IPS-18c (cell line): ENCODE measurements around the gene WNT3.
"Not testable (repeated sequence)": the region's sequence is repeated elsewhere in the genome, so short reads cannot be mapped to it uniquely, and the experiment has no call there.

Experiments used
- H3K4me3 ChIP-seq: 2 replicates; pipeline ENCODE4 v1.7.0; 2013; ENCODE audit warnings: low read depth, mild to moderate bottlenecking, low read length, moderate library complexity; ENCODE audit not compliant: insufficient read depth
- H3K9me3 ChIP-seq: one replicate; pipeline ENCODE4 v1.6.1; 2013; ENCODE audit warnings: mild to moderate bottlenecking, low read length, moderate library complexity; ENCODE audit not compliant: control insufficient read depth, insufficient read depth

The WNT3 gene

DNA sequence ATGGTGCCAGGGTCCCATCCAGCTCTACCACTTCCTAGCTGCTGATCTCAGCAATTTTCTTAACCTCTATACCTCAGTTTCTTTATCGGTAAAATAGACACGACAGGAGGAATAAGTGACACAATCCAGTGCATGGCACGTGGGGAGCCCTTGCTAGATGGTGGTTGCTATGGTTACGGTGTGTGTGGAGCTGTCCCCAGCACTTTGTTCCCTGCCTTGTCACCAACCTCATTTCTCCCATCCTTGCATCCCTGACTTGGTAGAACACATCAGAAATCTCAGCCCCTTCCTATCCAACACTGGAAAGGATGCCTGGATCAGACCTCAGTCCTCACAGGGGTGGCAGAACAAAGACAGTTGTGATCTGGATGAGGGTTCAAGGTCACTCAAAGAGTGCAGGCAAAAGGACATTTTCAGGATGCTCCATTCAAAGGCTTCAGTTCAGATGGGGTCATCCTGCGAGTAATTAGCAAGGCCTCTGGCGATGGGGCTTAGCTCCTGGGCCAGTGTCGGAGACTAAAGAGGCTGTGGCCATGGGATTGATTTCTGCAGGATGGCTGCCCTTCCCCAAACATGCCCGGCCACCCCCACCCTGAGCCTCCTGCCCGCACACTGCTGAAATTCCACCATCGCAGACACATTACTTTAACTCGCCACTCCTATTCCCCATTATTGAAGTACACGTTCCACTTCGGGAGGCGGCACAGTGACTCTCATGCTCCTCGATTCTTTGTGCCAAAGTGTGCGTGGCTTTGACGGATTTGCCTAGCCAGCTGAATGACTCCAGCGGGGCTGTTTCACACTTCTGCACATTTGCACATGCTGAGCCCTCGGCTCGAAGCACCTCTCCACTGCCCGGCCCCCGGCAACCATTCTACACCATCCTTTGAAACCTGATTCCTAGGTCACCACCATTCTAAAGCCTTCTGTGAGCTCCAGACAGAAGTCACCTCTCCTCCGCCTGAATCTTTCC is 40.3 kb downstream of the WNT3 start:
- Histone ChIP-seq H3K4me3 (no peak overlapping the region), H3K9me3 (no peaks in the 10 kb centered on the region)

DNA sequence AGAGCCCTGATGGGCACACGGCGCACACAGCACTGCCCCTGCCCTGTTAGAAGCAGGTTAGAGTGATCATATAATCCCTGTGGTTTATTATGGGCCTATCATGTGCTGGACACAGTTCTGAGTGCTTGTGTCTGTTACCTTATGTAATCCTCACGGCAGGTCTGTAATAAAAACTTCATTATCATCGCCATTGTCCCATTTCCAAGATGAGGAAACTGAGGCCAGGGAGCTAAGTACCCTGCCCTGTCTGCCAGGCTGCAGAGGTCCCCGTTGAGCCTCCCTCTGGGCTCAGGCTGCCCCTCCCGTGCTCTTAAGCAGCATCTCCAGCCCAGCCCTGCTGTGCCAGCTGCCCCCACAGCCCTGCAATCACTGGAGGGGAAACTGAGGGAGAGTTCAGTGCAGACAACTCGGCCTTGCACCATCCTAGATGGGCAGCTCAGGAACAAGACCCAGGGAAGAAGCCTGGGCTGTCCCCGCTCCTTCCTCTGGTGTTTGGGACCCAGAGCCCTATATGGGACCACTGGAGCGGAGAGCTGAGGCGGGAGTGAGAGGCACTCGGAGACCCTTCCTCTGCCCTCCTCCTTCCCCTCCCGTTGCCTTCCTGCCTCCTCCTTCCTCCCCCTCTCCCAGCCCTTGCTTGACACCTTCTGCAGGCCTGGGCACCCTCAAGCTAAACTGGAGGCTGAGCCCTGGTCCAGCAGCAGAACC is 42.0 kb downstream of the WNT3 start:
- Histone ChIP-seq H3K4me3 (no peak overlapping the region), H3K9me3 (no peaks in the 10 kb centered on the region)

- Histone ChIP-seq H3K9me3 (no peaks in the 10 kb centered on the region), H3K4me3 (no peak overlapping the region)
These were observed 44.3 kb downstream of the WNT3 start for GRCh38 chr17:46774108-46774737.

DNA sequence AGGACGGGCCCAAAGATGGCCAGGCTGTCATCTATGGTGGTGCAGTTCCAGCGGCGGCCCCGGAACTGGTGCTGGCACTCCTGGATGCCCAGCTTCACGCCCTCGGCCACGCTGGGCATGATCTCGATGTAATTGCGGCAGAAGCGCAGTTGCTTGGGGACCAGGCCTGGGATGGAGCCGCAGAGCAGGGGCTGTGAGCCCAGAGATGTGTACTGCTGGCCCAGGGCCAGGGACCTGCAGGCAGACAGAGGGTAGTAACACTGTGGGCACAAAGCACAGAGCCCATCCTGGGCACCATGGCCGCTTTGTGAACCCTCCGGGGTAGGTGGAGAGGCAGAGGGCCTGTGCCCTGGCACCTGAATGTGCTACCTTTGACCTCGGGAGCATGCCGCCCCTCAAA is 44.8 kb downstream of the WNT3 start:
- Histone ChIP-seq H3K9me3 (no peaks in the 10 kb centered on the region), H3K4me3 (no peak overlapping the region)

GRCh38 chr17:46773221-46773605 is 45.3 kb downstream of the WNT3 start:
- Histone ChIP-seq H3K9me3 (no peaks in the 10 kb centered on the region), H3K4me3 (no peak overlapping the region)

GRCh38 chr17:46772475-46773220 is 45.8 kb downstream of the WNT3 start:
- Histone ChIP-seq H3K9me3 (no peaks in the 10 kb centered on the region), H3K4me3 (peak overlapping the region; percentile 58; the same call in 1 of the 2 replicates)

- Histone ChIP-seq H3K9me3 (no peaks in the 10 kb centered on the region), H3K4me3 (peak overlapping the region; percentile 58)
These were observed 46.7 kb downstream of the WNT3 start for GRCh38 chr17:46771561-46772474.

DNA sequence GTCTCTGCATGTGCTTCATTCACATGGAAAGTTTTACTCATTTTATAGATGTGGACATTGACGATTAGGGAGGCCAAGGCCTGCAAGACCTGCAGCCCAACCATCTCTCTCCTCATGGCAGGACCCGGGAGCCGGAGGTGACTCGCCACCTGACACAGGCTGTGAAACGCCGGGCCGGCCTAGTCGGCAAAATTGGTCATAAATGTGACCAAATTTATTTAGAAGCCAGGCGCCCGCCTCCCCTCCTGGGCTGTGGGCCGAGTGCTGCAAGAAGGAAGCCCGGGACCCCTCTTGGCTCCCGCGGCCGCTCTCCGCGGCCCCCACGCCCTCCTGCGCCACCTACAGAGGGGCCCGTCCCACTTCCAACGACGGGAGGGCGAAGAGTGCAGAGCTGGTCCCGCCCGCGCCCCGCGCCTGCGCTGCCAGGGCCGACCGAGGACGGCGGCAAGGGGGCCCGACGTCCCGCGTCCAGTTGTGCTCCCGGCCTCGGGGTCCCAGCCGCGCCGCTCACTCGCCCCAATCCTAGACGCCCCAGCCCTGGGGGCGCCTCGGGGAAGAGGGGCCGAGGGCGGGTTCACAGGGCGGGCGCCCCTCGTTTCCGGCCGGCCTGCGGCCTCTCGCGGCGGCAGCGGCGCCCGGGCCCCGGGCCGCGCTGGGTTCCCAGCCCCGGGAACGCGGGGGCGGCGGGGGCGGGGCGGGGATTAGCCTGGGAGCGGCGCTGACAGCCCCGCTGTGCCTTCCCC is 47.5 kb downstream of the WNT3 start:
- Histone ChIP-seq H3K4me3 (peak overlapping the region; percentile 46), H3K9me3 (no peaks in the 10 kb centered on the region)

DNA sequence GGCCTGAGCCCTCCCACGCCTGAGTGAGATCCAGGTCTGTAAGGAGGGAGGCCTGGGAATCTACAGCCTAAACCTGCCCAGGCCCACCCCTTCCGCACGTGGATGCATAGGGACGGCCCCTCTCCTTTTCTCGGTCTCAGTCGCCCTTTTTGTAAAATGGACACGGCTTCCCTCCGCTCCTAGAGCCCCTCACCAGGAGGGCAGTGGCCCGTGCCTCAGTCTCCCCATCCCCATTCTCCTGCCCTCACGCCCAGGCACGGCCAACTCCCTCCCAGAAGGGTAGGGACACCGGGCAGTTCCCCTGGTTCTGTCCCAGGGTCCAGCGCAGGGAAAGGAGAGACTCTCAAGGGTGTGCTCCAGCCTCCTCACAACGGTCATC is 48.1 kb downstream of the WNT3 start:
- Histone ChIP-seq H3K9me3 (no peaks in the 10 kb centered on the region), H3K4me3 (peak overlapping the region; percentile 46; the same call in 1 of the 2 replicates)

DNA sequence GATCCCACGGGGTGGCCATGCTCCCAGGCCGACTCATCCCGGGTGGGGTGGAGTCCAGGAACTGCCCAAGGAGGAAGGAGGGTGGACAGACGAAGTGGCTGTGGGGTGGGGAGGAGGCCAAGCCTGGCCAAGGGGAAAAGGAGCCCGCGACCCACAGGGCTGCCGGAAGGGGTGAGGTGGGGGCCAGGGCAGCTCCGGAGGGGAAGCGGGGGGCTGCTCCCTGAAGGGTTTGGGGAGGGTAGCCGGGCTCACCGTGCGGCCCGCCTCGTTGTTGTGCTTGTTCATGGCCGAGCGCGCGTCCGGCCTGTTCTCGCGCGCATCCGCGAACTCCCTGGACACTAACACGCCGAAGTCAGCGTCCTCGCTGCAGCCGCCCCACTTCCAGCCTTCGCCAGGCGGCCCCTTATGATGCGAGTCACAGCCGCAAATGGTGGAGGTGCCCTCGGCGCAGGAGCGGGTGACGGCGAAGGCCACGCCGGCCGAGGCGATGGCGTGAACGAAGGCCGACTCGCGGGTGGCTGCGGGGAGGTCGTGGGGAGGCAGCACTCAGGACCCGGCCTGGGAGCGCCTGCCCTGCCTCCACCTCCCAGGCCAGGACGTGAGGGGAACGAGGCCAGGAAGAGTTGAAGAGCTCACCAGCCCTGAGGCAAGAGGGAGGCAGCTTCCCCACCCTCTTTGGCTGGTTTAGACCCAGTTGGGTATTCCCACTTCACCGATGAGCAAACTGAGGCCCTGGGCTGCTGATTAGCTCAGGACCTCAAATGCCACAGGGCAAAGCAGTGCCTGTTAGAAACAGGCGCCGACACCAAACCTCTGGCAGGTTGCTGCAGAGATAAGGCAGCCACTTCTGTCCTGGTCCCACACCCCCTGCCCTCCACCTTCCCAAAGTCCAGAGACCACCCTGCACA is 48.7 kb downstream of the WNT3 start:
- Histone ChIP-seq H3K9me3 (no peaks in the 10 kb centered on the region), H3K4me3 (no peak overlapping the region)

GRCh38 chr17:46768896-46769295 is 49.6 kb downstream of the WNT3 start:
- H3K9me3 ChIP-seq: not testable (repeated sequence)

GRCh38 chr17:46768540-46768870 is 50.0 kb downstream of the WNT3 start:
- H3K4me3 ChIP-seq: no peak overlapping the region
- H3K9me3 ChIP-seq: no peaks in the 10 kb centered on the region

More at GRCh38 chr17:46768896-46769295, 49.6 kb downstream of the WNT3 start:
- not testable (repeated sequence) for H3K4me3 ChIP-seq

- Histone ChIP-seq H3K4me3 (no peak overlapping the region), H3K9me3 (no peaks in the 10 kb centered on the region)
These were observed 51.7 kb downstream of the WNT3 start for GRCh38 chr17:46766493-46767491.

GRCh38 chr17:46765453-46765852 is 53.0 kb downstream of the WNT3 start:
- Histone ChIP-seq H3K9me3 (no peaks in the 10 kb centered on the region), H3K4me3 (no peak overlapping the region)
